Lower lobe of right lung (tissue), 2 donors: ENCODE results near the gene VPS50. TPM values are rescaled to one million over a fixed set of nuclear protein-coding genes. Genes with fewer than 3 reads are reported as not detected.

Experiments
- ATAC-seq, 2 donors: fragments of 200-7000 bp; cut with Tn5 transposase; one replicate each; pipeline ENCODE4 v1.9.1; 2020 to 2022; ENCODE audit warnings: mild to moderate bottlenecking in 2 of 2, moderate library complexity in 2 of 2
- DNase-seq: peaks from one replicate; pipeline ENCODE4 v3.0.0-alpha.2; 2020
- H3K27ac ChIP-seq: fragments of 200-600 bp; one replicate; pipeline ENCODE4 v1.8.0; 2022
- H3K27me3 ChIP-seq: fragments of 200-600 bp; one replicate; pipeline ENCODE4 v1.8.0; 2022; ENCODE audit warnings: low read depth
- H3K36me3 ChIP-seq: fragments of 200-600 bp; one replicate; pipeline ENCODE4 v1.8.0; 2022; ENCODE audit warnings: mild to moderate bottlenecking
- H3K4me1 ChIP-seq: fragments of 200-600 bp; one replicate; pipeline ENCODE4 v1.8.0; 2022
- H3K4me3 ChIP-seq: fragments of 200-600 bp; one replicate; pipeline ENCODE4 v1.8.0; 2022; ENCODE audit warnings: mild to moderate bottlenecking
- H3K9me3 ChIP-seq: fragments of 200-600 bp; one replicate; pipeline ENCODE4 v1.8.0; 2022
- CTCF ChIP-seq: fragments of 200-600 bp; IDR thresholded peaks from one replicate; pipeline ENCODE4 v1.8.0; 2022; ENCODE audit warnings: antibody characterized with exemption, mild to moderate bottlenecking
- intact Hi-C: fragments of 100-400 bp; cut with DNase I; formaldehyde crosslinking; loops from one replicate; pipeline ENCODE4 v1.11.0; 2022
- total RNA-seq: library from RNA; stranded (reverse); fragmentation: NEBNext Ultra II Directional; extraction: Animal tissue kit (Norgen Biotek cat#: 25700); gene quantifications from one replicate; pipeline ENCODE4 v1.2.1, GENCODE V29; 2021
- donor health status: DM: no; HTN: yes; CAD: no; lungs with severe emphysema.

The VPS50 gene
- total RNA-seq, 1 donor from 2014 or later, result 34.6 TPM

GRCh38 chr7:93242106-93242505 is 9.9 kb downstream of the VPS50 start:
- no peak for TF ChIP-seq CTCF
- no peaks in the 10 kb centered on the region for H3K4me1 ChIP-seq
- H3K27ac ChIP-seq, result no peak overlapping the region
- no peaks in the 10 kb centered on the region for H3K9me3 ChIP-seq
- no peak overlapping the region for H3K4me3 ChIP-seq
- H3K27me3 ChIP-seq, result no peaks in the 10 kb centered on the region
- ATAC-seq (no peak), DNase-seq (no peak)
- intact Hi-C loops, result no loop called here
- H3K36me3 ChIP-seq, result peaks cover 13% of the 10 kb centered on the region

- peak; percentile 61 for TF ChIP-seq CTCF
- no peaks in the 10 kb centered on the region for H3K27me3 ChIP-seq
- peaks cover 9% of the 10 kb centered on the region for H3K36me3 ChIP-seq
- no peaks in the 10 kb centered on the region for H3K4me1 ChIP-seq
- no peak overlapping the region for H3K4me3 ChIP-seq
- H3K9me3 ChIP-seq, result no peaks in the 10 kb centered on the region
- intact Hi-C loops, result no loop called here
- ATAC-seq (no peak), DNase-seq (no peak)
- no peak overlapping the region for H3K27ac ChIP-seq
These were observed 13.6 kb downstream of the VPS50 start for GRCh38 chr7:93245525-93246432.

DNA sequence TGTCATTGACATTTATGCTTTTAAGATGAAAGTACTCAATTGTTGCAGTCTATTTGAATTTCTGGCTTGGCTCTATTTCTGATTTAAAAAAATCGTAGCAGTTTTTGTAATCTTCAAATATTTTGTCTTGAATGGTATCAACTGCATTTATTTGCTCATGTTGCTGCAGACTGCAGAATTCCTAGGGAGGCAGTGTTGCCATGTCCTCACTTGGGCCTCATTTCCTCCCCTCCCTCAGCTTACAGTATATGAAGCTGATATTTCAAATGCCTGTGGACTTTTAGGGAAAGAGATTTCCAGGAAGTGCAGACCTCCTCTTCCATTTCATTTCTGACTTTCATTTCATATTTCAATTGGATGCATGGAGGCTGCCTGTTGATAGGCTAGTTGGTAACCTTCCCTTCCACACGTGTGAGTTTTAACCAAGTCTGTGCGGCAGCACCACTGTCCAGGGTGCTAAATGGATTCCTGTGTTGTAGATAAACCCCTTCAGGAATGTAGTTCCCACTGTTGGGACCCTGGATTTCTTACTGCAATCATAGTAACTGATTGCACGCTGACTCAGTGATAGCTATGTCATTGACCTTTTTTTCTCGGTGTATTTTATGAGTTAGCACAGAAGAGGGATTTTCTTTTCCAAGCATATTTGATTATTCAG is 17.5 kb downstream of the VPS50 start:
- no peak for DNase-seq
- no peak for TF ChIP-seq CTCF
- Histone ChIP-seq H3K27ac (no peak overlapping the region), H3K36me3 (no peaks in the 10 kb centered on the region), H3K4me1 (no peaks in the 10 kb centered on the region), H3K4me3 (no peak overlapping the region), H3K27me3 (no peaks in the 10 kb centered on the region), H3K9me3 (no peaks in the 10 kb centered on the region)
- ATAC-seq, result no peak
- intact Hi-C loops, result loop anchor here (10.0 kb wide), 1 partner anchor 65 kb away; no protein-coding TSS in a partner anchor

DNA sequence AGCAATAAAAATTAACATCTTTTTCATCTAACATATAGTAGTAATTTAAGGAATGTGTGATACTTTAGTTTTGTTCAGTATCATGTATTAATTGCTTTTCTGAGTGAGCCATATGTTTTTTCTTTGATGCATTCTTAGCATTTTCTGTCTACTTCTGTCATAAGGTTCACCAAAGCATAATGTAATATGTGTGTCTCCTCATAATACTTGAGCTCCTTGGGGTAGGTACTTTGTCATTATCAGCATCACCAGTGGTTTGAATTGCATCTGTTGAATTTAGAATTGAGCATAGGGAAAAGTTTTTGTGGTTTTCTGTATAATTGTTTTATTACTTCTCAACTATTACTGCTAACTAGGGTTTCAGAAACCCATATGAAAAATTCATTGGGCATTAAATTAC is 26.5 kb downstream of the VPS50 start:
- Histone ChIP-seq H3K27me3 (no peaks in the 10 kb centered on the region), H3K27ac (no peak overlapping the region), H3K4me1 (no peaks in the 10 kb centered on the region), H3K4me3 (no peak overlapping the region), H3K9me3 (no peaks in the 10 kb centered on the region), H3K36me3 (peaks cover 56% of the 10 kb centered on the region)
- no peak for TF ChIP-seq CTCF
- intact Hi-C loops, result loop anchor here (10.0 kb wide), 1 partner anchor 56 kb away; no protein-coding TSS in a partner anchor
- DNase-seq, result no peak
- no peak for ATAC-seq

- H3K9me3 ChIP-seq, result no peaks in the 10 kb centered on the region
- TF ChIP-seq CTCF, result no peak
These were observed 30.4 kb downstream of the VPS50 start for GRCh38 chr7:93262535-93262934.

More at GRCh38 chr7:93262535-93262934, 30.4 kb downstream of the VPS50 start:
- intact Hi-C loops, result no loop called here
- peaks cover 65% of the 10 kb centered on the region for H3K36me3 ChIP-seq
- no peaks in the 10 kb centered on the region for H3K4me1 ChIP-seq
- no peak for DNase-seq
- ATAC-seq, result no peak
- H3K27me3 ChIP-seq, result no peaks in the 10 kb centered on the region
- H3K27ac ChIP-seq, result no peak overlapping the region
- H3K4me3 ChIP-seq, result no peak overlapping the region
